ENCODE data around the gene NRN1L. TPM values are rescaled to one million over a fixed set of nuclear protein-coding genes. Genes with fewer than 3 reads are reported as not detected.

The NRN1L gene
- total and polyA plus RNA-seq, 2 of the 4 experiments (the other 2 are of a cell fraction): 0.27 TPM; not detected in 1

- POLR2A ChIA-PET (ENCODE audit: unreplicated experiment): no interaction called here
- peak within 1 kb of the TSS; percentile 53 for H3K4me3 ChIP-seq (ENCODE audit: insufficient read depth, low read depth, low read length)
- H4K20me1 ChIP-seq (ENCODE audit: insufficient read depth, low read length): peaks cover 56% of the 10 kb centered on the region
- peak within 1 kb of the TSS; percentile 100 for H2AK9ac ChIP-seq (replicated peaks; ENCODE audit: low read depth, low read length, poor library complexity)
- TF ChIP-seq MXI1 (IDR thresholded peaks at IDR 0.05; ENCODE audit: borderline replicate concordance, low read depth, low read length): peak; percentile 62; the same call in 1 of the 2 replicates
- no peak for TF ChIP-seq FOS (IDR thresholded peaks at IDR 0.05; ENCODE audit: low read depth, low read length)
- 0 out of 2 replicates have a peak, but pooled peaks have one; percentile 6 for TF ChIP-seq RAD21 (IDR thresholded peaks at IDR 0.05; ENCODE audit: low read length)
- TF ChIP-seq POLR2A (IDR thresholded peaks at IDR 0.05; ENCODE audit: low read depth, low read length): peak; percentile 65
- peak within 1 kb of the TSS; percentile 96 for H3K4me2 ChIP-seq (ENCODE audit: low read depth, low read length)
- H2AFZ ChIP-seq (replicated peaks; ENCODE audit: low read length, poor library complexity): peak within 1 kb of the TSS; percentile 94
- no peak within 1 kb of the TSS; the same call in 1 of the 2 replicates for H2BK20ac ChIP-seq (ENCODE audit: low read depth, low read length)
- peaks cover 24 to 69% of the 10 kb centered on the region in 2 experiments for H3K79me1 ChIP-seq (ENCODE audit: low read depth in 1 of 2, low read length in 2 of 2)
- H3K56ac ChIP-seq (ENCODE audit: extremely low read depth, insufficient read depth, low read length): peak within 1 kb of the TSS; percentile 72
- peaks cover 17% of the 10 kb centered on the region for H3K9me1 ChIP-seq (ENCODE audit: insufficient read depth, low read length)
- H4K5ac ChIP-seq (ENCODE audit: low read depth, low read length): peak within 1 kb of the TSS; percentile 61
- H4K91ac ChIP-seq (ENCODE audit: insufficient read depth, low read depth, low read length): peak within 1 kb of the TSS; percentile 73
- 1% methylated on average over 21 of the region's 62 CpGs; no CpG with 5 or more reads in 1 of the 2 experiments for WGBS, 2 experiments (ENCODE audit: extremely low coverage in 2 of 2, insufficient read length in 1 of 2)
- peaks cover 13% of the 10 kb centered on the region for H3K4me1 ChIP-seq (ENCODE audit: control insufficient read depth, insufficient read depth, low read length)
- H3K9me3 ChIP-seq (ENCODE audit: control insufficient read depth, insufficient read depth, low read length): no peaks in the 10 kb centered on the region
- peak within 1 kb of the TSS; percentile 95 for H3K9ac ChIP-seq (ENCODE audit: low read depth, low read length)
- intact Hi-C loops (cut with micrococcal nuclease) (loop anchor here (2.0 kb wide), 1 partner anchor 26 kb away; the partner anchor contains the start of gene EDC4), in situ Hi-C loops (cut with MboI; ENCODE audit: low sequenced_read_pairs) (no loop called here), dilution Hi-C loops (cut with HindIII; ENCODE audit: low sequenced_read_pairs, unreplicated experiment) (no loop called here)
- TSS peak; percentile 33 for BruUV-seq (replicated peaks)
- peak within 1 kb of the TSS; percentile 83 to 95 for H4K8ac ChIP-seq (ENCODE audit: low read depth in 2 of 2, low read length in 2 of 2)
- H2BK5ac ChIP-seq (ENCODE audit: low read depth, low read length, poor library complexity, severe bottlenecking): peak within 1 kb of the TSS; percentile 91
- 0 out of 2 replicates have a peak, but pooled peaks cover 2% of the 10 kb centered on the region for H3K36me3 ChIP-seq (ENCODE audit: control insufficient read depth, insufficient read depth, low read length)
- H3K18ac ChIP-seq (ENCODE audit: low read depth, low read length): peak within 1 kb of the TSS; percentile 70
- DNase-seq: peak; percentile 64
- peak within 1 kb of the TSS; percentile 98 for H3K27ac ChIP-seq (ENCODE audit: insufficient read depth, low read length)
- peak within 1 kb of the TSS; percentile 67 for H2BK120ac ChIP-seq (ENCODE audit: low read depth, low read length)
- peak; percentile 50 for ATAC-seq (ENCODE audit: low read depth)
- CTCF ChIA-PET: no interaction called here
- H3K23ac ChIP-seq (ENCODE audit: low read depth, low read length): peak within 1 kb of the TSS; percentile 76; the same call in 1 of the 2 replicates
- H3K4ac ChIP-seq (ENCODE audit: low read depth, low read length): peak within 1 kb of the TSS; percentile 92
- H2AK5ac ChIP-seq (ENCODE audit: low read depth, low read length): peak within 1 kb of the TSS; percentile 79
- peak within 1 kb of the TSS; percentile 91 for H3K14ac ChIP-seq (replicated peaks; ENCODE audit: low read depth, low read length)
- H2BK15ac ChIP-seq (ENCODE audit: low read depth, low read length): peak within 1 kb of the TSS; percentile 48; the same call in 1 of the 3 replicates
- no peaks in the 10 kb centered on the region for H3K27me3 ChIP-seq (ENCODE audit: control insufficient read depth, insufficient read depth, low read length)
These were observed 37.4 kb upstream of the NRN1L start, which contains the start of gene CENPT for GRCh38 chr16:67847064-67847861. CENPT (minus strand) TSS chr16:67847693; CDS start chr16:67833859, 13,834 bp downstream.
